Measurements from ENCODE around the gene TPCN2. TPM values are rescaled to one million over a fixed set of nuclear protein-coding genes. Genes with fewer than 3 reads are reported as not detected.

TPCN2 gene
- total RNA-seq, 3 donors from 2014 or later (not counting 1 experiment from before 2014, with no cell fraction given) = 14.9 to 18.3 (median 18.2) TPM

DNA sequence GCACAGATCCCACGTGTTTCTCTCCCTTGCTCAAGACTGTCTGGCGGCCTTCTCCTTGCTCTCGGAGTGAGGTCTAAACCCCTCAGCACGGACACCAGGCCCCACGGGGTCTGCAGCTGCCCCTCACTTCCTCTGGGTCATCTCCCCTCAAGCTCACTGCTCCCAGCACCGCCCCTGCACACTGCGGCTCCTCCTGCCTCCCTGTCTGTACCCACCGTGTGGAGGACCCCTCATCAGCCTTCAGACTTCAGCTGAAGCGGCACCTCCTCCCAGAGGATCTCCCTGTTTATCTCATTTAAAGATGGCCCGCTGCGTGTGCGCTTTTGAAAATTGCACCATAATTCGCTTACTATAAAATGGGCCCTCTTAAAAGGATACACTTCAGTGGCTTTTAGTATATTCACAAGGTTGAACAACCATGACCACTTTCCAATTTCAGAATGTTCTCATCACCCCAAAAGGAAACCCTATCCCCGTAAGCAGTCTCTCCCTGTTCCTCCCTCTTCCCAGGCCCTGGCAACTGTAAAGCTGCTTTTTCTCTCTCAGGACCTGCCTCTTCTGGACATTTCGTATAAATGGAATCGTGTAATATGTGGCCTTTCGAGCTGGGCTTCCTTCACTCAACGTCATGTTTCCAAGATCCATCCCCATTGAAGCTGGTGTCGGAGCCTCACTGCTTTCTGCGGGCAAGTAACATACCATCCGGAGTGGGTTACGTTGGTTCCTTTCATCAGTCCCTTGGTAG lies 14.4 kb upstream of the TPCN2 start:
- H3K9me3 Mint-ChIP-seq = no peaks in the 10 kb centered on the region
- 88% methylated on average over 21 of the region's 22 CpGs for WGBS (ENCODE audit: insufficient coverage)
- Histone ChIP-seq H3K36me3 (ENCODE audit: control insufficient read depth, insufficient read depth, low read length) (no peaks in the 10 kb centered on the region), H3K27me3 (ENCODE audit: control insufficient read depth, insufficient read depth, low read length) (no peaks in the 10 kb centered on the region), H3K27ac (ENCODE audit: low read length) (no peak overlapping the region), H3K4me1 (ENCODE audit: control insufficient read depth, insufficient read depth, low read length) (no peaks in the 10 kb centered on the region), H3K9me3 (ENCODE audit: control insufficient read depth, insufficient read depth, low read length) (no peaks in the 10 kb centered on the region), H3K4me3 (ENCODE audit: low read length) (no peak overlapping the region)
- H3K4me1 Mint-ChIP-seq = no peaks in the 10 kb centered on the region
- H3K4me3 Mint-ChIP-seq = no peak overlapping the region
- no peak for ATAC-seq
- no peaks in the 10 kb centered on the region for H3K36me3 Mint-ChIP-seq
- DNase-seq = no peak
- TF ChIP-seq, protein P1, sequence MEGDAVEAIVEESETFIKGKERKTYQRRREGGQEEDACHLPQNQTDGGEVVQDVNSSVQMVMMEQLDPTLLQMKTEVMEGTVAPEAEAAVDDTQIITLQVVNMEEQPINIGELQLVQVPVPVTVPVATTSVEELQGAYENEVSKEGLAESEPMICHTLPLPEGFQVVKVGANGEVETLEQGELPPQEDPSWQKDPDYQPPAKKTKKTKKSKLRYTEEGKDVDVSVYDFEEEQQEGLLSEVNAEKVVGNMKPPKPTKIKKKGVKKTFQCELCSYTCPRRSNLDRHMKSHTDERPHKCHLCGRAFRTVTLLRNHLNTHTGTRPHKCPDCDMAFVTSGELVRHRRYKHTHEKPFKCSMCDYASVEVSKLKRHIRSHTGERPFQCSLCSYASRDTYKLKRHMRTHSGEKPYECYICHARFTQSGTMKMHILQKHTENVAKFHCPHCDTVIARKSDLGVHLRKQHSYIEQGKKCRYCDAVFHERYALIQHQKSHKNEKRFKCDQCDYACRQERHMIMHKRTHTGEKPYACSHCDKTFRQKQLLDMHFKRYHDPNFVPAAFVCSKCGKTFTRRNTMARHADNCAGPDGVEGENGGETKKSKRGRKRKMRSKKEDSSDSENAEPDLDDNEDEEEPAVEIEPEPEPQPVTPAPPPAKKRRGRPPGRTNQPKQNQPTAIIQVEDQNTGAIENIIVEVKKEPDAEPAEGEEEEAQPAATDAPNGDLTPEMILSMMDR (IDR thresholded peaks at IDR 0.05) = no peak
- intact Hi-C loops (cut with micrococcal nuclease) = no loop called here
- peaks cover 6 to 12% of the 10 kb centered on the region in 2 donors for H3K27me3 Mint-ChIP-seq (ENCODE audit: low read depth in 2 of 2)
- no peak overlapping the region for H3K27ac Mint-ChIP-seq

DNA sequence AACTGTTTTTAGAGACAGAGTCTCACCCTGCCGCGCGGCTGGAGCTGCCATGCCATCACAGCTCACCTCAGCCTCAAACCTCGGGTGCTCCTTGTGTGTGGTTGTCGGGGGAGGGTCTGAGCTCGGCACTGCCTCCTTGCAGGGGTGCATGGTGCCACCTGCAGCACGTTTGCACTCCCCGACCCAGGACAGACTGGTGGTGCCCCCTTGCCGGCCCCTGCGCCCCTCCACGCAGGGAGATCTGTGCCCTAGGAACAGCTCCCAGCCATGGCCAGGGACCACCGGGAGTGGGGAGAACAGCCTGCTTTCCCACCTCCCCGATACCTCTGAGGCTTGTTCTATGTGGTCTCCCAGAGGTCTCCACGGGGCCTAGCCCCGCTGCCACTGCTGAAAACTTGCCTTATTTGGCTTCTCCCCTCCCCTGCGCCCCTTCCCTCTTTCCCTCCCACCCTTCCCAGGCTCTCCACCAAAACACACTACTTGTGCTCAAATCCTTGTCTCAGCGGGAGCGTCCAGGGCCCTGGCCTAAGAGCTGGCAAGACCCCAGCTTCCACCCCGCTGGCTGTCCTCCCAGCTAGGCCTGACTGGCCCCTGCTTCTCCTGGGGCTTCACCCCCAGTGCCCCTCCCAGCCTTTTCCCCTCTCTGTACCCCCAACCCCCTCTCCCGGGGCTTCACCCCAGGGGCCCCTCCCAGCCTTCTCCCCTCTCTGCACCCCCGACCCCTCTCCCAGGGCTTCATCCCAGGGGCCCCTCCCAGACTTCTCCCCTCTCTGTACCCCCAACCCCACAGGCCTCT lies 13.4 kb upstream of the TPCN2 start:
- DNase-seq (no peak), ATAC-seq (no peak)
- no peak overlapping the region for H3K27ac Mint-ChIP-seq
- TF ChIP-seq, protein P1 (IDR thresholded peaks at IDR 0.05) = no peak
- Histone ChIP-seq H3K27me3 (ENCODE audit: control insufficient read depth, insufficient read depth, low read length) (no peaks in the 10 kb centered on the region), H3K4me1 (ENCODE audit: control insufficient read depth, insufficient read depth, low read length) (no peaks in the 10 kb centered on the region), H3K27ac (ENCODE audit: low read length) (no peak overlapping the region), H3K9me3 (ENCODE audit: control insufficient read depth, insufficient read depth, low read length) (no peaks in the 10 kb centered on the region), H3K36me3 (ENCODE audit: control insufficient read depth, insufficient read depth, low read length) (no peaks in the 10 kb centered on the region), H3K4me3 (ENCODE audit: low read length) (no peak overlapping the region)
- intact Hi-C loops (cut with micrococcal nuclease) = no loop called here
- H3K4me3 Mint-ChIP-seq = no peak overlapping the region
- no peaks in the 10 kb centered on the region for H3K4me1 Mint-ChIP-seq
- WGBS (ENCODE audit: insufficient coverage) = 79% methylated on average over 21 of the region's 21 CpGs
- H3K36me3 Mint-ChIP-seq = no peaks in the 10 kb centered on the region
- H3K27me3 Mint-ChIP-seq (ENCODE audit: low read depth in 2 of 2) = peaks cover 6 to 9% of the 10 kb centered on the region in 2 donors
- H3K9me3 Mint-ChIP-seq = no peaks in the 10 kb centered on the region

DNA sequence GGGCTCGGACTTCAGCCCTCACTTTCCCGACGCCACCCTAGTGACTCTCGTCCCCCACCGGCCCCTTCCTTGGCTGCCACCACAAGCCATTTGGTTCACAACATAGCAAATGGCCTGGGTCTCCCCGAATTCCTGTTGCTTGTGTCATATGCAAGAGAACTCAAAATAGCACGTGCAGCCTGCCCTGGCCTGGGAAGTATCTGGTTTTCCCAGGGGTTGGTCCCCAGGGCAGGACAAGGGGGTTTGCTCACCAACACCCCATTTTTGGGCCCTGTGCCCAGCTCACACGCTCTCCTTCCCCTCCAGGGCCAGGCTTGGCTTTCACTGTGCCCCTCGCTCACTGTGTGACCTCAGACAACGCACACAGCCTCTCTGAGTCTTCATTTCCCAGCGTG lies 12.8 kb upstream of the TPCN2 start:
- Histone ChIP-seq H3K27me3 (ENCODE audit: control insufficient read depth, insufficient read depth, low read length) (no peaks in the 10 kb centered on the region), H3K4me1 (ENCODE audit: control insufficient read depth, insufficient read depth, low read length) (no peaks in the 10 kb centered on the region), H3K9me3 (ENCODE audit: control insufficient read depth, insufficient read depth, low read length) (no peaks in the 10 kb centered on the region), H3K36me3 (ENCODE audit: control insufficient read depth, insufficient read depth, low read length) (no peaks in the 10 kb centered on the region), H3K4me3 (ENCODE audit: low read length) (no peak overlapping the region), H3K27ac (ENCODE audit: low read length) (no peak overlapping the region)
- no peaks in the 10 kb centered on the region for H3K9me3 Mint-ChIP-seq
- H3K27me3 Mint-ChIP-seq (ENCODE audit: low read depth in 2 of 2) = peaks cover 6 to 8% of the 10 kb centered on the region in 2 donors
- WGBS (ENCODE audit: insufficient coverage) = 84% methylated on average over 11 of the region's 11 CpGs
- H3K27ac Mint-ChIP-seq = no peak overlapping the region
- H3K4me1 Mint-ChIP-seq = no peaks in the 10 kb centered on the region
- TF ChIP-seq, protein P1 (IDR thresholded peaks at IDR 0.05) = no peak
- no peak for DNase-seq
- intact Hi-C loops (cut with micrococcal nuclease) = no loop called here
- ATAC-seq = no peak
- no peaks in the 10 kb centered on the region for H3K36me3 Mint-ChIP-seq
- H3K4me3 Mint-ChIP-seq = no peak overlapping the region

Measured in natural killer cell (primary cell).